Measurements from ENCODE around the gene PTMA.
A peak's percentile ranks its signal among the peaks of the same experiment; 100 is the strongest.

PTMA gene

GRCh38 chr2:231676243-231676642, 32.1 kb upstream of the PTMA start:
- no peak for DNase-seq (ENCODE audit: low read depth in 2 of 2)

GRCh38 chr2:231677632-231678104, 30.7 kb upstream of the PTMA start:
- peak; percentile 64 to 80 for DNase-seq (ENCODE audit: low read depth in 2 of 2)

GRCh38 chr2:231679908-231680284, 28.4 kb upstream of the PTMA start:
- DNase-seq (ENCODE audit: low read depth in 2 of 2): no peak

GRCh38 chr2:231680285-231680991, 27.9 kb upstream of the PTMA start:
- DNase-seq (ENCODE audit: low read depth in 2 of 2): no peak

GRCh38 chr2:231680992-231681852, 27.1 kb upstream of the PTMA start:
- DNase-seq (ENCODE audit: low read depth in 2 of 2): no peak

GRCh38 chr2:231682603-231683291, 25.6 kb upstream of the PTMA start:
- DNase-seq (ENCODE audit: low read depth in 2 of 2): no peak

- DNase-seq (ENCODE audit: low read depth in 2 of 2): no peak
These were observed 24.8 kb upstream of the PTMA start for GRCh38 chr2:231683292-231684235.

- no peak for DNase-seq (ENCODE audit: low read depth in 2 of 2)
These were observed 23.8 kb upstream of the PTMA start for GRCh38 chr2:231684314-231685223.

- DNase-seq (ENCODE audit: low read depth in 2 of 2): no peak
These were observed 22.8 kb upstream of the PTMA start for GRCh38 chr2:231685349-231686191.

GRCh38 chr2:231686192-231687100, 21.9 kb upstream of the PTMA start:
- no peak for DNase-seq (ENCODE audit: low read depth in 2 of 2)

- peak; percentile 46 to 65 for DNase-seq (ENCODE audit: low read depth in 2 of 2)
These were observed 21.0 kb upstream of the PTMA start for GRCh38 chr2:231687133-231687852.

- no peak for DNase-seq (ENCODE audit: low read depth in 2 of 2)
These were observed 20.4 kb upstream of the PTMA start for GRCh38 chr2:231687961-231688360.

- no peak for DNase-seq (ENCODE audit: low read depth in 2 of 2)
These were observed 19.6 kb upstream of the PTMA start for GRCh38 chr2:231688719-231689118.

GRCh38 chr2:231689124-231689893, 19.0 kb upstream of the PTMA start:
- no peak for DNase-seq (ENCODE audit: low read depth in 2 of 2)

GRCh38 chr2:231691251-231691772, 17.0 kb upstream of the PTMA start:
- DNase-seq (ENCODE audit: low read depth in 2 of 2): no peak

- DNase-seq (ENCODE audit: low read depth in 2 of 2): no peak
These were observed 15.5 kb upstream of the PTMA start for GRCh38 chr2:231692847-231693246.

Data from stimulated activated CD8-positive, alpha-beta memory T cell treated with anti-CD3 and anti-CD28 coated beads, Interleukin-7, amount 100 ng/mL, for 4 hours (primary cell).